ENCODE data around the gene HDDC2. TPM values are rescaled to one million over a fixed set of nuclear protein-coding genes. Genes with fewer than 3 reads are reported as not detected.

The HDDC2 gene
- polyA plus RNA-seq, 1 donor from 2014 or later, result 75.2 TPM

DNA sequence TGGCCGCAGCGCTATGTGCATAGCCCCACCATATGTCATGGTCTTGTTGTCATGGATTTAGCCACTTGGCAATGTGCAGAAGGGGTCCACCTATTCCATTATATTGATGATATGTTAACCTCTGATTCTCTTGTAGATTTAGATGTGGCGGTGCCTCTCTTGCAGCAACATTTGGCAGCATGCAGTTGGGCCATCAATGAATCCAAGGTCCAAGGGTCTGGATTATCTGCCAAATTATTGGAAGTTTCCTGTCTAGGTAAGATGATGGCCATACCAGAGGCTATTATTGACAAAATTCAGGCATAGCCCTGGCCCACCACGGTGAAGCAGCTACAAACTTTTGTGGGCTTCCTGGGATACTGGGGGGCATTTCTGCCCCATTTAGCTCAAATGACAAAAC is 31.4 kb downstream of the HDDC2 start:
- Histone ChIP-seq H3K79me2 (replicated peaks; ENCODE audit: insufficient read depth, low read length) (no peaks in the 10 kb centered on the region), H3K4me3 (ENCODE audit: low read length) (no peak overlapping the region), H3K27me3 (ENCODE audit: insufficient read depth, low read depth, low read length) (no peaks in the 10 kb centered on the region), H3K9me2 (ENCODE audit: insufficient read depth, low read length) (no peaks in the 10 kb centered on the region), H3K27ac (ENCODE audit: low read length) (no peak overlapping the region), H2AFZ (ENCODE audit: low read depth, low read length) (no peak overlapping the region), H3K36me3 (ENCODE audit: insufficient read depth, low read length) (no peaks in the 10 kb centered on the region), H3K4me2 (ENCODE audit: low read length) (no peak overlapping the region), H3K9me3 (ENCODE audit: low read length) (no peaks in the 10 kb centered on the region), H3K9ac (ENCODE audit: low read length) (no peak overlapping the region), H3F3A (ENCODE audit: insufficient read depth, low read length, poor library complexity, severe bottlenecking) (no peaks in the 10 kb centered on the region), H4K20me1 (ENCODE audit: insufficient read depth) (no peaks in the 10 kb centered on the region)
- TF ChIP-seq CTCF (IDR thresholded peaks at IDR 0.05; ENCODE audit: poor library complexity, severe bottlenecking), result no peak

GRCh38 chr6:125269328-125269985 is 32.3 kb downstream of the HDDC2 start:
- H3K9me2 ChIP-seq (ENCODE audit: insufficient read depth, low read length), result no peaks in the 10 kb centered on the region
- H4K20me1 ChIP-seq (ENCODE audit: insufficient read depth), result no peaks in the 10 kb centered on the region
- no peak overlapping the region for H3K9ac ChIP-seq (ENCODE audit: low read length)
- no peaks in the 10 kb centered on the region for H3F3A ChIP-seq (ENCODE audit: insufficient read depth, low read length, poor library complexity, severe bottlenecking)
- TF ChIP-seq CTCF (IDR thresholded peaks at IDR 0.05; ENCODE audit: poor library complexity, severe bottlenecking), result no peak
- TF ChIP-seq EP300 (conservative IDR thresholded peaks at IDR 0.05; ENCODE audit: poor library complexity, severe bottlenecking), result no peak
- TF ChIP-seq POLR2AphosphoS5 (IDR thresholded peaks at IDR 0.05), result no peak
- no peak for TF ChIP-seq SMC3 (conservative IDR thresholded peaks at IDR 0.05; ENCODE audit: poor library complexity)
- no peak for TF ChIP-seq TAF1 (IDR thresholded peaks at IDR 0.05; ENCODE audit: low read depth)
- no peak overlapping the region for H3K4me2 ChIP-seq (ENCODE audit: low read length)
- no peak overlapping the region for H3K4me3 ChIP-seq (ENCODE audit: low read length)
- H3K9me3 ChIP-seq (ENCODE audit: low read length), result no peaks in the 10 kb centered on the region
- no peaks in the 10 kb centered on the region for H3K27me3 ChIP-seq (ENCODE audit: insufficient read depth, low read depth, low read length)
- H2AFZ ChIP-seq (ENCODE audit: low read depth, low read length), result no peak overlapping the region
- no peaks in the 10 kb centered on the region for H3K79me2 ChIP-seq (replicated peaks; ENCODE audit: insufficient read depth, low read length)
- no peak overlapping the region for H3K27ac ChIP-seq (ENCODE audit: low read length)
- H3K36me3 ChIP-seq (ENCODE audit: insufficient read depth, low read length), result no peaks in the 10 kb centered on the region

GRCh38 chr6:125268765-125269164 is 33.0 kb downstream of the HDDC2 start:
- no peak overlapping the region for H3K4me3 ChIP-seq (ENCODE audit: low read length)
- H3K4me2 ChIP-seq (ENCODE audit: low read length), result no peak overlapping the region
- H3K36me3 ChIP-seq (ENCODE audit: insufficient read depth, low read length), result no peaks in the 10 kb centered on the region
- no peaks in the 10 kb centered on the region for H3F3A ChIP-seq (ENCODE audit: insufficient read depth, low read length, poor library complexity, severe bottlenecking)
- H3K79me2 ChIP-seq (replicated peaks; ENCODE audit: insufficient read depth, low read length), result no peaks in the 10 kb centered on the region
- no peaks in the 10 kb centered on the region for H3K9me3 ChIP-seq (ENCODE audit: low read length)
- no peak overlapping the region for H3K27ac ChIP-seq (ENCODE audit: low read length)
- TF ChIP-seq EZH2 (IDR thresholded peaks at IDR 0.05; ENCODE audit: borderline replicate concordance, insufficient read depth, low read length, poor library complexity, severe bottlenecking), result no peak
- no peak for TF ChIP-seq CTCF (IDR thresholded peaks at IDR 0.05; ENCODE audit: poor library complexity, severe bottlenecking)
- TF ChIP-seq POLR2AphosphoS5 (IDR thresholded peaks at IDR 0.05), result no peak
- TF ChIP-seq, protein P1, sequence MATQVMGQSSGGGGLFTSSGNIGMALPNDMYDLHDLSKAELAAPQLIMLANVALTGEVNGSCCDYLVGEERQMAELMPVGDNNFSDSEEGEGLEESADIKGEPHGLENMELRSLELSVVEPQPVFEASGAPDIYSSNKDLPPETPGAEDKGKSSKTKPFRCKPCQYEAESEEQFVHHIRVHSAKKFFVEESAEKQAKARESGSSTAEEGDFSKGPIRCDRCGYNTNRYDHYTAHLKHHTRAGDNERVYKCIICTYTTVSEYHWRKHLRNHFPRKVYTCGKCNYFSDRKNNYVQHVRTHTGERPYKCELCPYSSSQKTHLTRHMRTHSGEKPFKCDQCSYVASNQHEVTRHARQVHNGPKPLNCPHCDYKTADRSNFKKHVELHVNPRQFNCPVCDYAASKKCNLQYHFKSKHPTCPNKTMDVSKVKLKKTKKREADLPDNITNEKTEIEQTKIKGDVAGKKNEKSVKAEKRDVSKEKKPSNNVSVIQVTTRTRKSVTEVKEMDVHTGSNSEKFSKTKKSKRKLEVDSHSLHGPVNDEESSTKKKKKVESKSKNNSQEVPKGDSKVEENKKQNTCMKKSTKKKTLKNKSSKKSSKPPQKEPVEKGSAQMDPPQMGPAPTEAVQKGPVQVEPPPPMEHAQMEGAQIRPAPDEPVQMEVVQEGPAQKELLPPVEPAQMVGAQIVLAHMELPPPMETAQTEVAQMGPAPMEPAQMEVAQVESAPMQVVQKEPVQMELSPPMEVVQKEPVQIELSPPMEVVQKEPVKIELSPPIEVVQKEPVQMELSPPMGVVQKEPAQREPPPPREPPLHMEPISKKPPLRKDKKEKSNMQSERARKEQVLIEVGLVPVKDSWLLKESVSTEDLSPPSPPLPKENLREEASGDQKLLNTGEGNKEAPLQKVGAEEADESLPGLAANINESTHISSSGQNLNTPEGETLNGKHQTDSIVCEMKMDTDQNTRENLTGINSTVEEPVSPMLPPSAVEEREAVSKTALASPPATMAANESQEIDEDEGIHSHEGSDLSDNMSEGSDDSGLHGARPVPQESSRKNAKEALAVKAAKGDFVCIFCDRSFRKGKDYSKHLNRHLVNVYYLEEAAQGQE (IDR thresholded peaks at IDR 0.05; ENCODE audit: borderline replicate concordance), result no peak
- no peak for TF ChIP-seq TAF1 (IDR thresholded peaks at IDR 0.05; ENCODE audit: low read depth)
- no peak for TF ChIP-seq EP300 (conservative IDR thresholded peaks at IDR 0.05; ENCODE audit: poor library complexity, severe bottlenecking)
- no peak for TF ChIP-seq SMC3 (conservative IDR thresholded peaks at IDR 0.05; ENCODE audit: poor library complexity)
- no peak for TF ChIP-seq MXI1 (conservative IDR thresholded peaks at IDR 0.05; ENCODE audit: poor library complexity, severe bottlenecking)
- TF ChIP-seq RAD21 (conservative IDR thresholded peaks at IDR 0.05), result no peak
- no peak overlapping the region for H2AFZ ChIP-seq (ENCODE audit: low read depth, low read length)
- no peaks in the 10 kb centered on the region for H3K9me2 ChIP-seq (ENCODE audit: insufficient read depth, low read length)
- no peaks in the 10 kb centered on the region for H3K27me3 ChIP-seq (ENCODE audit: insufficient read depth, low read depth, low read length)
- H3K9ac ChIP-seq (ENCODE audit: low read length), result no peak overlapping the region
- H4K20me1 ChIP-seq (ENCODE audit: insufficient read depth), result no peaks in the 10 kb centered on the region
